GM12878 (cell line): ENCODE measurements around the gene LDHA. TPM values are rescaled to one million over a fixed set of nuclear protein-coding genes. Genes with fewer than 3 reads are reported as not detected.

Experiments used
- ATAC-seq: fragments of 200-7000 bp; cut with Tn5 transposase; 3 replicates; pipeline ENCODE4 v1.9.1; 2020; ENCODE audit warnings: mild to moderate bottlenecking, moderate library complexity
- BruUV-seq: library from RNA; stranded (reverse); fragments of 400-500 nt; replicated peaks from 2 replicates; lab custom pipeline; 2021; lab: Mats Ljungman, UMichigan
- CTCF ChIA-PET: fragments of 300-600 bp; sonication (Branson Sonifier 250); formaldehyde crosslinking; extraction: SDS; loops from one replicate; lab custom pipeline; 2021; ENCODE audit warnings: inconsistent platforms; lab: Yijun Ruan, JAX
- POLR2A ChIA-PET: fragments of 350-600 bp; formaldehyde crosslinking; extraction: SDS; loops from one replicate; lab custom pipeline; 2021; ENCODE audit warnings: inconsistent platforms; lab: Charles Lee
- RAD21 ChIA-PET: fragments of 300-600 bp; sonication (Branson Sonifier 250); formaldehyde crosslinking; loops from one replicate; lab custom pipeline; 2023; ENCODE audit warnings: antibody characterized with exemption; ENCODE audit not compliant: unreplicated experiment; lab: Charles Lee
- SMC1A ChIA-PET: fragments of 300-600 bp; sonication (Branson Sonifier 250); formaldehyde crosslinking; loops from one replicate; lab custom pipeline; 2023; ENCODE audit not compliant: unreplicated experiment, uncharacterized antibody; lab: Charles Lee
- DNase-seq: peaks from one replicate; pipeline ENCODE4 v3.0.0-alpha.2; 2011; ENCODE audit warnings: low read depth, low spot score
- FAIRE-seq: peaks from 3 replicates; lab custom pipeline; 2011; peaks lifted over from hg19 to GRCh38; lab: Jason Lieb, UNC
- H2AFZ ChIP-seq: 2 replicates; pipeline ENCODE4 v1.6.0; 2011; ENCODE audit warnings: low read depth, low read length, control low read depth; ENCODE audit not compliant: control insufficient read depth
- H3K27ac ChIP-seq: 2 replicates; pipeline ENCODE4 v1.5.1; 2011; ENCODE audit warnings: control low read depth; ENCODE audit not compliant: control insufficient read depth, insufficient read depth
- H3K27me3 ChIP-seq, 2 experiments: replicated peaks in 1 of 2; 2 replicates each; pipeline versions ENCODE4 v1.6.0 to v1.6.1; 2011; ENCODE audit warnings: low read length in 1 of 2; ENCODE audit not compliant: control insufficient read depth in 2 of 2, insufficient read depth in 2 of 2
- H3K36me3 ChIP-seq, 2 experiments: 2 replicates each; pipeline ENCODE4 v1.5.1; 2011; ENCODE audit warnings: low read length in 1 of 2; ENCODE audit not compliant: control insufficient read depth in 2 of 2, insufficient read depth in 2 of 2
- H3K4me1 ChIP-seq: 2 replicates; pipeline ENCODE4 v1.6.1; 2011; ENCODE audit warnings: mild to moderate bottlenecking, low read length, moderate library complexity, mixed read lengths; ENCODE audit not compliant: control insufficient read depth, insufficient read depth
- H3K4me2 ChIP-seq: 2 replicates; pipeline ENCODE4 v1.6.0; 2011; ENCODE audit warnings: control low read depth; ENCODE audit not compliant: control insufficient read depth, insufficient read depth
- H3K4me3 ChIP-seq: fragments of 200-600 bp; sonication (generic); 2 replicates; pipeline ENCODE4 v1.5.1; 2016
- H3K79me2 ChIP-seq: 2 replicates; pipeline ENCODE4 v1.6.0; 2011; ENCODE audit warnings: low read length; ENCODE audit not compliant: control insufficient read depth, insufficient read depth
- H3K9ac ChIP-seq: 2 replicates; pipeline ENCODE4 v1.8.0; 2011; ENCODE audit warnings: low read length, control low read depth, mixed read lengths; ENCODE audit not compliant: control insufficient read depth, insufficient read depth
- H3K9me3 ChIP-seq: replicated peaks from 3 replicates; pipeline ENCODE4 v1.5.1; 2011; ENCODE audit warnings: mild to moderate bottlenecking, low read length; ENCODE audit not compliant: control insufficient read depth, insufficient read depth
- H4K20me1 ChIP-seq: 2 replicates; pipeline ENCODE4 v1.6.0; 2011; ENCODE audit not compliant: control insufficient read depth, insufficient read depth
- EED ChIP-seq: sonication (generic); IDR thresholded peaks from 2 replicates; pipeline ENCODE4 v1.6.1; 2016; ENCODE audit warnings: antibody characterized with exemption, low read depth
- FOXK2 ChIP-seq: fragments of 450-650 bp; IDR thresholded peaks from 2 replicates; pipeline ENCODE4 v1.6.1; 2017; ENCODE audit warnings: mild to moderate bottlenecking, moderate library complexity
- KAT2A ChIP-seq: conservative IDR thresholded peaks from 2 replicates; pipeline ENCODE4 v1.6.1; 2011; ENCODE audit warnings: low read depth, low read length; ENCODE audit not compliant: control insufficient read depth
- MEF2A ChIP-seq: IDR thresholded peaks from 2 replicates; pipeline ENCODE4 v1.6.1; 2011; ENCODE audit warnings: low read depth, mild to moderate bottlenecking, low read length, moderate library complexity; ENCODE audit not compliant: insufficient read depth
- NFYB ChIP-seq: IDR thresholded peaks from 2 replicates; pipeline ENCODE4 v1.6.1; 2011; ENCODE audit warnings: low read depth, mild to moderate bottlenecking, low read length, improper control_type of control experiment, moderate library complexity; ENCODE audit not compliant: insufficient read depth
- POLR2AphosphoS2 ChIP-seq: IDR thresholded peaks from 2 replicates; pipeline ENCODE4 v1.6.1; 2011; ENCODE audit warnings: low read depth, mild to moderate bottlenecking, low read length, improper control_type of control experiment, moderate library complexity
- RB1 ChIP-seq: fragments of 450-650 bp; formaldehyde crosslinking; IDR thresholded peaks from 2 replicates; pipeline ENCODE4 v1.6.1; 2017; ENCODE audit warnings: mild to moderate bottlenecking, borderline replicate concordance
- SMC3 ChIP-seq: IDR thresholded peaks from 2 replicates; pipeline ENCODE4 v1.6.1; 2011; ENCODE audit warnings: low read length, improper control_type of control experiment, borderline replicate concordance
- TAF1 ChIP-seq: IDR thresholded peaks from 2 replicates; pipeline ENCODE4 v1.6.1; 2011; ENCODE audit warnings: mild to moderate bottlenecking, low read depth, low read length, borderline replicate concordance
- YY1 ChIP-seq: IDR thresholded peaks from 2 replicates; pipeline ENCODE4 v1.6.1; 2011; ENCODE audit warnings: low read depth, mild to moderate bottlenecking, low read length
- ZZZ3 ChIP-seq: IDR thresholded peaks from 2 replicates; pipeline ENCODE4 v1.6.1; 2011; ENCODE audit warnings: low read depth; ENCODE audit not compliant: control insufficient read depth, insufficient read length
- WGBS: methylation state at CpG from one replicate; pipeline ENCODE4 v1.1.6; 2016; ENCODE audit warnings: low lambda C conversion rate; ENCODE audit not compliant: insufficient replicate concordance, insufficient coverage; ENCODE audit errors: missing lambda C conversion rate; 5-methylcytosine and 5-hydroxymethylcytosine counted together
- in situ Hi-C: fragments of 300-500 bp; cut with MboI; formaldehyde crosslinking; loops from 9 replicates; pipeline ENCODE4 v1.14.3; 2018; ENCODE audit warnings: mixed read lengths
- intact Hi-C: fragments of 100-400 bp; cut with micrococcal nuclease; formaldehyde crosslinking; loops from one replicate; pipeline ENCODE4 v1.14.2; 2022; ENCODE audit not compliant: unreplicated experiment
- polyA plus RNA-seq, 11 experiments: library from polyadenylated mRNA; depleted of rRNA in 4 of 11; unstranded in 6 of 11; stranded (reverse) in 5 of 11; fragments of >200 nt; fragmentation: Nextera tagmentation in 4 of 11; fragmentation: Illumina TruSeq in 1 of 11; extraction: Ambion mirVana in 4 of 11; extraction: Trizol in 1 of 11; gene quantifications; 1 replicate in 1 of 11; 2 replicates in 10 of 11; pipeline versions ENCODE4 v1.2.1 to v1.2.3, GENCODE V29; 2011 to 2016; ENCODE audit warnings: inconsistent platforms in 2 of 11, missing spikeins in 2 of 11, low read depth in 1 of 11
- total RNA-seq, 4 experiments: library from RNA; depleted of rRNA in 3 of 4; stranded (reverse); fragments of >200 nt in 3 of 4; fragmentation: Illumina TruSeq in 1 of 4; extraction: Trizol in 1 of 4; gene quantifications; 2 replicates each; pipeline versions ENCODE4 v1.2.1 to v1.2.3, GENCODE V29; 2013 to 2021
- TF ChIP-seq, protein P1 (sequence below): IDR thresholded peaks from 2 replicates; pipeline ENCODE4 v1.6.1; 2012; ENCODE audit warnings: low read length, inconsistent platforms
- TF ChIP-seq, protein P2 (sequence below): IDR thresholded peaks from 2 replicates; pipeline ENCODE4 v1.6.1; 2012; ENCODE audit warnings: improper control_type of control experiment, low read depth, low read length; ENCODE audit not compliant: insufficient replicate concordance
- TF ChIP-seq, protein P3 (sequence below): fragments of 150-350 bp; IDR thresholded peaks from 2 replicates; pipeline ENCODE4 v1.6.1; 2014; ENCODE audit warnings: mild to moderate bottlenecking, low read depth, low read length
- TF ChIP-seq, protein P4 (sequence below): IDR thresholded peaks from 2 replicates; pipeline ENCODE4 v1.6.1; 2012; ENCODE audit warnings: low read depth, low read length, improper control_type of control experiment

LDHA gene
- total and polyA plus RNA-seq, 10 of the 15 experiments (the other 5 are each of a cell fraction or from before 2014, with no cell fraction given) = 773 to 2,300 (median 1,367) TPM

DNA sequence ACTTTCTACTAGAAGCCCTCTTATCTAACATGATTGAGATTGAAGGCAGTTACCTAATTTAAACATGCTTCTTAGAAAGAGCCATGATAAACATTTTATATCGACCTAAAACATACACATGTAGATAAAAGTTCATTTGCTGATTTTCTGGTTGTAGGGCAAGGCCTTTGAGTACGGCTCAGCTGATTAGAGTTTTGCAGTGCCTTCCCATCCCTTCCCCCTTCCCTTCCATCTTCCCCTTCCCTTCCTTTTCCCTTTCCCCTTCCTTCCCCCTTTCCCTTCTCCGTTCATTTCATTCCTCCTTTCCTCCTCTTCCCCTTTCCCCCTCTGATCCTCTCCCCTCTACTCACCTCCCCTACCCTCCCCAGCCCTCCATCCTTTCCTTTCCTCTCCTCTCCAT is 22.1 kb downstream of the LDHA start:
- H3K36me3 ChIP-seq = no peaks in the 10 kb centered on the region
- no peak overlapping the region for H3K4me2 ChIP-seq
- ATAC-seq = no peak
- intact Hi-C loops = no loop called here
- no peaks in the 10 kb centered on the region for H3K4me1 ChIP-seq
- H2AFZ ChIP-seq = no peak overlapping the region
- H3K79me2 ChIP-seq = no peaks in the 10 kb centered on the region
- WGBS = 31% methylated on average over 3 of the region's 3 CpGs
- H4K20me1 ChIP-seq = no peaks in the 10 kb centered on the region
- no TSS peak for BruUV-seq
- no peak overlapping the region for H3K9ac ChIP-seq
- no peak overlapping the region for H3K27ac ChIP-seq
- no peak overlapping the region for H3K4me3 ChIP-seq
- TF ChIP-seq ZZZ3 = no peak
- TF ChIP-seq FOXK2 = no peak
- TF ChIP-seq SMC3 = no peak
- TF ChIP-seq, protein P1, sequence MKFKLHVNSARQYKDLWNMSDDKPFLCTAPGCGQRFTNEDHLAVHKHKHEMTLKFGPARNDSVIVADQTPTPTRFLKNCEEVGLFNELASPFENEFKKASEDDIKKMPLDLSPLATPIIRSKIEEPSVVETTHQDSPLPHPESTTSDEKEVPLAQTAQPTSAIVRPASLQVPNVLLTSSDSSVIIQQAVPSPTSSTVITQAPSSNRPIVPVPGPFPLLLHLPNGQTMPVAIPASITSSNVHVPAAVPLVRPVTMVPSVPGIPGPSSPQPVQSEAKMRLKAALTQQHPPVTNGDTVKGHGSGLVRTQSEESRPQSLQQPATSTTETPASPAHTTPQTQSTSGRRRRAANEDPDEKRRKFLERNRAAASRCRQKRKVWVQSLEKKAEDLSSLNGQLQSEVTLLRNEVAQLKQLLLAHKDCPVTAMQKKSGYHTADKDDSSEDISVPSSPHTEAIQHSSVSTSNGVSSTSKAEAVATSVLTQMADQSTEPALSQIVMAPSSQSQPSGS = no peak
- TF ChIP-seq EED = no peak
- TF ChIP-seq, protein P2, sequence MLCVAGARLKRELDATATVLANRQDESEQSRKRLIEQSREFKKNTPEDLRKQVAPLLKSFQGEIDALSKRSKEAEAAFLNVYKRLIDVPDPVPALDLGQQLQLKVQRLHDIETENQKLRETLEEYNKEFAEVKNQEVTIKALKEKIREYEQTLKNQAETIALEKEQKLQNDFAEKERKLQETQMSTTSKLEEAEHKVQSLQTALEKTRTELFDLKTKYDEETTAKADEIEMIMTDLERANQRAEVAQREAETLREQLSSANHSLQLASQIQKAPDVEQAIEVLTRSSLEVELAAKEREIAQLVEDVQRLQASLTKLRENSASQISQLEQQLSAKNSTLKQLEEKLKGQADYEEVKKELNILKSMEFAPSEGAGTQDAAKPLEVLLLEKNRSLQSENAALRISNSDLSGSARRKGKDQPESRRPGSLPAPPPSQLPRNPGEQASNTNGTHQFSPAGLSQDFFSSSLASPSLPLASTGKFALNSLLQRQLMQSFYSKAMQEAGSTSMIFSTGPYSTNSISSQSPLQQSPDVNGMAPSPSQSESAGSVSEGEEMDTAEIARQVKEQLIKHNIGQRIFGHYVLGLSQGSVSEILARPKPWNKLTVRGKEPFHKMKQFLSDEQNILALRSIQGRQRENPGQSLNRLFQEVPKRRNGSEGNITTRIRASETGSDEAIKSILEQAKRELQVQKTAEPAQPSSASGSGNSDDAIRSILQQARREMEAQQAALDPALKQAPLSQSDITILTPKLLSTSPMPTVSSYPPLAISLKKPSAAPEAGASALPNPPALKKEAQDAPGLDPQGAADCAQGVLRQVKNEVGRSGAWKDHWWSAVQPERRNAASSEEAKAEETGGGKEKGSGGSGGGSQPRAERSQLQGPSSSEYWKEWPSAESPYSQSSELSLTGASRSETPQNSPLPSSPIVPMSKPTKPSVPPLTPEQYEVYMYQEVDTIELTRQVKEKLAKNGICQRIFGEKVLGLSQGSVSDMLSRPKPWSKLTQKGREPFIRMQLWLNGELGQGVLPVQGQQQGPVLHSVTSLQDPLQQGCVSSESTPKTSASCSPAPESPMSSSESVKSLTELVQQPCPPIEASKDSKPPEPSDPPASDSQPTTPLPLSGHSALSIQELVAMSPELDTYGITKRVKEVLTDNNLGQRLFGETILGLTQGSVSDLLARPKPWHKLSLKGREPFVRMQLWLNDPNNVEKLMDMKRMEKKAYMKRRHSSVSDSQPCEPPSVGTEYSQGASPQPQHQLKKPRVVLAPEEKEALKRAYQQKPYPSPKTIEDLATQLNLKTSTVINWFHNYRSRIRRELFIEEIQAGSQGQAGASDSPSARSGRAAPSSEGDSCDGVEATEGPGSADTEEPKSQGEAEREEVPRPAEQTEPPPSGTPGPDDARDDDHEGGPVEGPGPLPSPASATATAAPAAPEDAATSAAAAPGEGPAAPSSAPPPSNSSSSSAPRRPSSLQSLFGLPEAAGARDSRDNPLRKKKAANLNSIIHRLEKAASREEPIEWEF = no peak
- TF ChIP-seq YY1 = no peak
- TF ChIP-seq, protein P3, sequence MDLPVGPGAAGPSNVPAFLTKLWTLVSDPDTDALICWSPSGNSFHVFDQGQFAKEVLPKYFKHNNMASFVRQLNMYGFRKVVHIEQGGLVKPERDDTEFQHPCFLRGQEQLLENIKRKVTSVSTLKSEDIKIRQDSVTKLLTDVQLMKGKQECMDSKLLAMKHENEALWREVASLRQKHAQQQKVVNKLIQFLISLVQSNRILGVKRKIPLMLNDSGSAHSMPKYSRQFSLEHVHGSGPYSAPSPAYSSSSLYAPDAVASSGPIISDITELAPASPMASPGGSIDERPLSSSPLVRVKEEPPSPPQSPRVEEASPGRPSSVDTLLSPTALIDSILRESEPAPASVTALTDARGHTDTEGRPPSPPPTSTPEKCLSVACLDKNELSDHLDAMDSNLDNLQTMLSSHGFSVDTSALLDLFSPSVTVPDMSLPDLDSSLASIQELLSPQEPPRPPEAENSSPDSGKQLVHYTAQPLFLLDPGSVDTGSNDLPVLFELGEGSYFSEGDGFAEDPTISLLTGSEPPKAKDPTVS = no peak
- no peak for TF ChIP-seq POLR2AphosphoS2
- TF ChIP-seq, protein P4, sequence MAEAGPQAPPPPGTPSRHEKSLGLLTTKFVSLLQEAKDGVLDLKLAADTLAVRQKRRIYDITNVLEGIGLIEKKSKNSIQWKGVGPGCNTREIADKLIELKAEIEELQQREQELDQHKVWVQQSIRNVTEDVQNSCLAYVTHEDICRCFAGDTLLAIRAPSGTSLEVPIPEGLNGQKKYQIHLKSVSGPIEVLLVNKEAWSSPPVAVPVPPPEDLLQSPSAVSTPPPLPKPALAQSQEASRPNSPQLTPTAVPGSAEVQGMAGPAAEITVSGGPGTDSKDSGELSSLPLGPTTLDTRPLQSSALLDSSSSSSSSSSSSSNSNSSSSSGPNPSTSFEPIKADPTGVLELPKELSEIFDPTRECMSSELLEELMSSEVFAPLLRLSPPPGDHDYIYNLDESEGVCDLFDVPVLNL = no peak
- TF ChIP-seq KAT2A = no peak
- TF ChIP-seq MEF2A = no peak
- no peak for TF ChIP-seq TAF1
- TF ChIP-seq NFYB = no peak
- TF ChIP-seq RB1 = no peak
- TF ChIP-seq, all 136 proteins: peak for 0
- FAIRE-seq = no peak
- Histone ChIP-seq H3K27me3 (no peaks in the 10 kb centered on the region), H3K9me3 (no peaks in the 10 kb centered on the region)
- ChIA-PET CTCF (no interaction called here), POLR2A (no interaction called here), SMC1A (interaction anchor here (1.7 kb wide), 1 partner anchor 20 kb away, joined by 4 read pairs; no protein-coding TSS in a partner anchor), RAD21 (interaction anchor here (0.7 kb wide), 1 partner anchor 1811 kb away, joined by 5 read pairs; no protein-coding TSS in a partner anchor)
- DNase-seq = no peak
- in situ Hi-C loops = no loop called here
